SHP77 (cell line): ENCODE measurements around the gene TRIM56.

Experiments used
- DNase-seq, 2 experiments: peaks; one replicate each; lab custom pipeline; 2025; lab: John Stamatoyannopoulos, UW

Gene TRIM56

GRCh38 chr7:101133621-101134398 is 48.5 kb downstream of the TRIM56 start:
- no peak for DNase-seq

GRCh38 chr7:101134399-101134980 is 49.2 kb downstream of the TRIM56 start:
- no peak for DNase-seq

- no peak for DNase-seq
Measured at GRCh38 chr7:101137651-101138212, 52.5 kb downstream of the TRIM56 start.

DNA sequence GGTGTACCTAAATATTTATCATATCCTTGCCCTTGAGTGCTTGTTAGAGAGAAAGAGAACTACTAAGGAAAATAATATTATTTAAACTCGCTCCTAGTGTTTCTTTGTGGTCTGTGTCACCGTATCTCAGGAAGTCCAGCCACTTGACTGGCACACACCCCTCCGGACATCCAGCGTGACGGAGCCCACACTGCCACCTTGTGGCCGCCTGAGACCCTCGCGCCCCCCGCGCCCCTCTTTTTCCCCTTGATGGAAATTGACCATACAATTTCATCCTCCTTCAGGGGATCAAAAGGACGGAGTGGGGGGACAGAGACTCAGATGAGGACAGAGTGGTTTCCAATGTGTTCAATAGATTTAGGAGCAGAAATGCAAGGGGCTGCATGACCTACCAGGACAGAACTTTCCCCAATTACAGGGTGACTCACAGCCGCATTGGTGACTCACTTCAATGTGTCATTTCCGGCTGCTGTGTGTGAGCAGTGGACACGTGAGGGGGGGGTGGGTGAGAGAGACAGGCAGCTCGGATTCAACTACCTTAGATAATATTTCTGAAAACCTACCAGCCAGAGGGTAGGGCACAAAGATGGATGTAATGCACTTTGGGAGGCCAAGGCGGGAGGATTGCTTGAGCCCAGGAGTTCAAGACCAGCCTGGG is 53.1 kb downstream of the TRIM56 start:
- DNase-seq = peak; percentile 78 to 88

- DNase-seq = no peak
Measured at GRCh38 chr7:101140339-101140699, 55.0 kb downstream of the TRIM56 start.

DNA sequence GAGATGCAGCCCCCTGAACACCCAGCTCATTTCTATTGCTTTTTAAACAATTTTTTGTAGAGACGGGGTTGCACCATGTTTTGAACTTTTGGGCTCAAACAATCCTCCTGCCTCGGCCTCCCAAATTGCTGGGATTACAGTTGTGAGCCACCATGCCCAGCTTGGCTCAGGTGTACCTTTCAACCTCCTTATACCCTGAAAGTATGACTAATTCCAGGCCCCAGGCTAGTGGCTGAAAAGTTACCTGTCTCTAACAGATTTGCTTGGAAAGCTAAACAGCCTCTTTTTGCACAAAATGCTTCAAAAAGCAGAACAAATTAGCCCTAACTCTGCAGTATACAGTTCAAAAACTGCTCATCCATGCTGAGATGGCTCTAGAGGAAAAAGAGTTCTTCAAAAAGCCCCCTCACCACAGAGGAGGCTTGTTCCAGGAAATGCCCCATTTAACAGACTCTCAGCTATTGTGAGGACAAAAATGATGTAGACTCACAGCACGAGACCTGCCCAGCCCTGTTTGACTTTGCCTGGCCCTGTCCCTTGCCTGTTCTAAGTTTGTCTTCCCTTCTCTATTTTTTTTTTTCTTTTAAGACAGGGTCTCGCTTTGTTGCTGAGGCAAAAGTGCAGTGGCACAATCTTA is 55.6 kb downstream of the TRIM56 start:
- DNase-seq = no peak
